K562 treated with DMSO at 1 percent for 4 hours (cell line): ENCODE measurements around the gene KRT75. TPM values are rescaled to one million over a fixed set of nuclear protein-coding genes. Genes with fewer than 3 reads are reported as not detected.

Source experiments
- total RNA-seq: library from RNA; unstranded; fragments of 300-600 nt; gene quantifications from 2 replicates; pipeline ENCODE4 v1.2.3, GENCODE V29; 2022; ENCODE audit not compliant: insufficient read depth

KRT75 gene
- not detected in 2 replicates for total RNA-seq

GRCh38 chr12:52434081-52434733, at the start of gene KRT75:
Gene KRT75, minus strand, starts transcription at chr12:52434371. Its CDS starts 67 bp downstream, at chr12:52434304.

GRCh38 chr12:52473768-52474167, 39.6 kb upstream of the KRT75 start, which contains the start of gene KRT6C:
Gene KRT6C, minus strand, starts transcription at chr12:52473805. Its CDS starts 68 bp downstream, at chr12:52473737.

GRCh38 chr12:52452101-52452500, 17.9 kb upstream of the KRT75 start, which contains the start of gene KRT6B:
Gene KRT6B, minus strand, starts transcription at chr12:52452146. Its CDS starts 68 bp downstream, at chr12:52452078.

GRCh38 chr12:52405922-52406385, 28.2 kb downstream of the KRT75 start, which contains the start of gene KRT82:
Gene KRT82, minus strand, starts transcription at chr12:52406335. Its CDS starts 58 bp downstream, at chr12:52406277.

GRCh38 chr12:52385226-52385702, 48.9 kb downstream of the KRT75 start, which contains the start of gene KRT84:
Gene KRT84, minus strand, starts transcription at chr12:52385652. Its CDS starts 67 bp downstream, at chr12:52385585.

Other genes starting within 250 kb of the KRT75 start
- not detected in 2 replicates for gene KRT80, start 242.4 kb downstream of the KRT75 start, total RNA-seq
- gene KRT7, start 201.1 kb downstream of the KRT75 start, total RNA-seq, result not detected in 2 replicates
- not detected in 2 replicates for gene KRT86, start 159.7 kb downstream of the KRT75 start, total RNA-seq
- 0.75 and 1.1 TPM in 2 replicates for gene KRT81, start 142.8 kb downstream of the KRT75 start, total RNA-seq
- gene KRT83, start 113.0 kb downstream of the KRT75 start, total RNA-seq, result not detected in 2 replicates
- gene KRT85, start 66.9 kb downstream of the KRT75 start, total RNA-seq, result not detected in 2 replicates
- not detected in 2 replicates for gene KRT84, start 48.7 kb downstream of the KRT75 start, total RNA-seq
- gene KRT82, start 28.0 kb downstream of the KRT75 start, total RNA-seq, result not detected in 2 replicates
- gene KRT6B, start 17.8 kb upstream of the KRT75 start, total RNA-seq, result not detected in 2 replicates
- gene KRT6C, start 39.4 kb upstream of the KRT75 start, total RNA-seq, result not detected in 2 replicates
- gene KRT6A, start 58.9 kb upstream of the KRT75 start, total RNA-seq, result not detected in 2 replicates
- gene KRT5, start 86.0 kb upstream of the KRT75 start, total RNA-seq, result not detected in 2 replicates
- not detected in 2 replicates for gene KRT71, start 118.8 kb upstream of the KRT75 start, total RNA-seq
- not detected in 2 replicates for gene KRT74, start 139.5 kb upstream of the KRT75 start, total RNA-seq
- gene KRT72, start 167.1 kb upstream of the KRT75 start, total RNA-seq, result 0.35 TPM in 1 of 2 replicates, not detected in the other
- not detected in 2 replicates for gene KRT73, start 184.2 kb upstream of the KRT75 start, total RNA-seq
- 0.84 TPM in 1 of 2 replicates, not detected in the other for gene KRT2, start 217.8 kb upstream of the KRT75 start, total RNA-seq
- gene KRT1, start 246.0 kb upstream of the KRT75 start, total RNA-seq, result not detected in 2 replicates